Fibroblast of lung (primary cell): ENCODE results near the gene IGFL2. TPM values are rescaled to one million over a fixed set of nuclear protein-coding genes. Genes with fewer than 3 reads are reported as not detected.
"Not testable (repeated sequence)": the region's sequence is repeated elsewhere in the genome, so short reads cannot be mapped to it uniquely, and the experiment has no call there.

Experiments used
- DNase-seq, 2 donors: peaks; one replicate each; pipeline versions ENCODE4 v3.0.0 to v3.0.0-alpha.2; 2010; ENCODE audit warnings: low read depth in 2 of 2
- H2AFZ ChIP-seq: 2 replicates; pipeline ENCODE4 v1.5.1; 2012; ENCODE audit warnings: low read length, control low read depth, inconsistent platforms
- H3K27ac ChIP-seq: 2 replicates; pipeline ENCODE4 v1.5.1; 2011; ENCODE audit warnings: low read length, control low read depth; ENCODE audit not compliant: insufficient read depth
- H3K27me3 ChIP-seq: 2 replicates; pipeline ENCODE4 v1.5.1; 2011; ENCODE audit warnings: mild to moderate bottlenecking, low read length; ENCODE audit not compliant: control insufficient read depth, insufficient read depth
- H3K36me3 ChIP-seq: 2 replicates; pipeline ENCODE4 v1.5.1; 2011; ENCODE audit warnings: low read length; ENCODE audit not compliant: control insufficient read depth, insufficient read depth
- H3K4me1 ChIP-seq: 2 replicates; pipeline ENCODE4 v1.5.1; 2011; ENCODE audit warnings: low read length; ENCODE audit not compliant: control insufficient read depth, insufficient read depth; ENCODE audit errors: extremely low read depth
- H3K4me2 ChIP-seq: 2 replicates; pipeline ENCODE4 v1.5.1; 2011; ENCODE audit warnings: low read length, control low read depth; ENCODE audit not compliant: insufficient read depth; ENCODE audit errors: extremely low read depth
- H3K4me3 ChIP-seq, 4 experiments: fragments of 200-600 bp in 1 of 4; sonication (generic) in 1 of 4; replicated peaks in 1 of 4; 2 replicates each; pipeline ENCODE4 v1.5.1; 2011 to 2016; ENCODE audit warnings: low read length in 4 of 4, low read depth in 3 of 4, mild to moderate bottlenecking in 3 of 4, control low read depth in 2 of 4, inconsistent platforms in 1 of 4, mixed read lengths in 1 of 4; ENCODE audit not compliant: insufficient read depth in 1 of 4; ENCODE audit errors: control extremely low read depth in 1 of 4
- H3K79me2 ChIP-seq: 2 replicates; pipeline ENCODE4 v1.5.1; 2012; ENCODE audit warnings: mild to moderate bottlenecking, low read length, inconsistent platforms; ENCODE audit not compliant: control insufficient read depth, insufficient read depth
- H3K9ac ChIP-seq: 2 replicates; pipeline ENCODE4 v1.5.1; 2011; ENCODE audit warnings: mild to moderate bottlenecking, low read length, control low read depth; ENCODE audit not compliant: insufficient read depth
- H3K9me3 ChIP-seq: 2 replicates; pipeline ENCODE4 v1.5.1; 2012; ENCODE audit warnings: low read depth, low read length; ENCODE audit not compliant: control insufficient read depth, insufficient read depth
- H4K20me1 ChIP-seq: 2 replicates; pipeline ENCODE4 v1.5.1; 2011; ENCODE audit warnings: low read length; ENCODE audit not compliant: control insufficient read depth, insufficient read depth; ENCODE audit errors: extremely low read depth
- CTCF ChIP-seq, 2 donors: IDR thresholded peaks in 1 of 2; conservative IDR thresholded peaks in 1 of 2; 1 replicate in 1 of 2; 2 replicates in 1 of 2; pipeline ENCODE4 v1.5.1; 2011 to 2012; ENCODE audit warnings: low read length in 2 of 2, control low read depth in 1 of 2, inconsistent platforms in 1 of 2, low read depth in 1 of 2, mild to moderate bottlenecking in 1 of 2
- EZH2 ChIP-seq: IDR thresholded peaks from 2 replicates; pipeline ENCODE4 v1.5.1; 2012; ENCODE audit warnings: low read length, control low read depth, mild to moderate bottlenecking; ENCODE audit errors: missing control alignments
- polyA plus RNA-seq, 2 donors: library from polyadenylated mRNA; depleted of rRNA in 1 of 2; stranded (reverse) in 1 of 2; unstranded in 1 of 2; fragments of >200 nt; gene quantifications; 2 replicates each; pipeline ENCODE4 v1.2.1, GENCODE V29; 2011 to 2012; ENCODE audit warnings: missing spikeins in 1 of 2
- total RNA-seq: library from RNA; depleted of rRNA; stranded (reverse); fragments of >200 nt; gene quantifications from 2 replicates; pipeline ENCODE4 v1.2.1, GENCODE V29; 2014

Gene IGFL2
- total and polyA plus RNA-seq, 2 donors (not counting 1 experiment from before 2014, with no cell fraction given): not detected

GRCh38 chr19:46180701-46181387 lies 32.8 kb downstream of the IGFL2 start:
- H2AFZ ChIP-seq: no peak overlapping the region
- H3K4me2 ChIP-seq: no peak overlapping the region
- H3K27ac ChIP-seq: no peak overlapping the region
- H3K4me3 ChIP-seq: no peak overlapping the region
- H4K20me1 ChIP-seq: no peaks in the 10 kb centered on the region
- no peaks in the 10 kb centered on the region for H3K79me2 ChIP-seq
- no peaks in the 10 kb centered on the region for H3K36me3 ChIP-seq
- H3K27me3 ChIP-seq: no peaks in the 10 kb centered on the region
- TF ChIP-seq EZH2 (no peak), CTCF (conservative IDR thresholded peaks at IDR 0.05 in 1 of 2, IDR thresholded peaks at IDR 0.05 in 1 of 2; ENCODE audit: low read depth in 1 of 2, low read length in 2 of 2) (no peak)
- H3K9me3 ChIP-seq: no peaks in the 10 kb centered on the region
- H3K9ac ChIP-seq: no peak overlapping the region
- no peaks in the 10 kb centered on the region for H3K4me1 ChIP-seq
- DNase-seq: peak; percentile 27 to 86

GRCh38 chr19:46181388-46181779 lies 33.3 kb downstream of the IGFL2 start:
- H3K9me3 ChIP-seq: no peaks in the 10 kb centered on the region
- no peak for TF ChIP-seq CTCF (conservative IDR thresholded peaks at IDR 0.05 in 1 of 2, IDR thresholded peaks at IDR 0.05 in 1 of 2; ENCODE audit: low read depth in 1 of 2, low read length in 2 of 2)
- H4K20me1 ChIP-seq: no peaks in the 10 kb centered on the region
- DNase-seq: peak; percentile 21 to 78
- no peak overlapping the region for H2AFZ ChIP-seq
- no peak overlapping the region for H3K9ac ChIP-seq
- no peaks in the 10 kb centered on the region for H3K4me1 ChIP-seq
- H3K27ac ChIP-seq: no peak overlapping the region
- no peaks in the 10 kb centered on the region for H3K79me2 ChIP-seq
- H3K27me3 ChIP-seq: no peaks in the 10 kb centered on the region
- no peak overlapping the region for H3K4me2 ChIP-seq
- H3K36me3 ChIP-seq: no peaks in the 10 kb centered on the region
- no peak overlapping the region for H3K4me3 ChIP-seq

GRCh38 chr19:46182476-46182875 lies 34.4 kb downstream of the IGFL2 start:
- H3K9me3 ChIP-seq: no peaks in the 10 kb centered on the region
- H3K27ac ChIP-seq: no peak overlapping the region
- no peak for DNase-seq
- no peaks in the 10 kb centered on the region for H3K4me1 ChIP-seq
- H4K20me1 ChIP-seq: no peaks in the 10 kb centered on the region
- H3K27me3 ChIP-seq: no peaks in the 10 kb centered on the region
- no peak overlapping the region for H3K4me3 ChIP-seq
- TF ChIP-seq CTCF (conservative IDR thresholded peaks at IDR 0.05 in 1 of 2, IDR thresholded peaks at IDR 0.05 in 1 of 2; ENCODE audit: low read depth in 1 of 2, low read length in 2 of 2) (no peak), EZH2 (no peak)
- H3K79me2 ChIP-seq: no peaks in the 10 kb centered on the region
- no peak overlapping the region for H3K9ac ChIP-seq
- H2AFZ ChIP-seq: no peak overlapping the region
- H3K4me2 ChIP-seq: no peak overlapping the region
- no peaks in the 10 kb centered on the region for H3K36me3 ChIP-seq

GRCh38 chr19:46184775-46185710 lies 37.0 kb downstream of the IGFL2 start:
- H4K20me1 ChIP-seq, H3K9me3 ChIP-seq, H3K9ac ChIP-seq, H3K4me1 ChIP-seq, H3K79me2 ChIP-seq, H3K27me3 ChIP-seq, H3K27ac ChIP-seq, H2AFZ ChIP-seq, H3K4me2 ChIP-seq, H3K36me3 ChIP-seq, H3K4me3 ChIP-seq: not testable (repeated sequence)
- peak in 1 of 2 donors; percentile 88 for DNase-seq
